ENCODE measurements around the gene RP9.

GRCh38 chr7:33067921-33068320 is 41.3 kb downstream of the RP9 start:
- no peak for TF ChIP-seq CTCF (IDR thresholded peaks at IDR 0.05)
- TF ChIP-seq EP300 (IDR thresholded peaks at IDR 0.05) = no peak
- TF ChIP-seq POLR2A (IDR thresholded peaks at IDR 0.05; ENCODE audit: low read length) = no peak
- no peak for TF ChIP-seq SMC3 (IDR thresholded peaks at IDR 0.05)
- TF ChIP-seq, protein P1, sequence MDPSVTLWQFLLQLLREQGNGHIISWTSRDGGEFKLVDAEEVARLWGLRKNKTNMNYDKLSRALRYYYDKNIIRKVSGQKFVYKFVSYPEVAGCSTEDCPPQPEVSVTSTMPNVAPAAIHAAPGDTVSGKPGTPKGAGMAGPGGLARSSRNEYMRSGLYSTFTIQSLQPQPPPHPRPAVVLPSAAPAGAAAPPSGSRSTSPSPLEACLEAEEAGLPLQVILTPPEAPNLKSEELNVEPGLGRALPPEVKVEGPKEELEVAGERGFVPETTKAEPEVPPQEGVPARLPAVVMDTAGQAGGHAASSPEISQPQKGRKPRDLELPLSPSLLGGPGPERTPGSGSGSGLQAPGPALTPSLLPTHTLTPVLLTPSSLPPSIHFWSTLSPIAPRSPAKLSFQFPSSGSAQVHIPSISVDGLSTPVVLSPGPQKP (IDR thresholded peaks at IDR 0.05; ENCODE audit: low read depth, low read length) = no peak
- TF ChIP-seq, protein P2, sequence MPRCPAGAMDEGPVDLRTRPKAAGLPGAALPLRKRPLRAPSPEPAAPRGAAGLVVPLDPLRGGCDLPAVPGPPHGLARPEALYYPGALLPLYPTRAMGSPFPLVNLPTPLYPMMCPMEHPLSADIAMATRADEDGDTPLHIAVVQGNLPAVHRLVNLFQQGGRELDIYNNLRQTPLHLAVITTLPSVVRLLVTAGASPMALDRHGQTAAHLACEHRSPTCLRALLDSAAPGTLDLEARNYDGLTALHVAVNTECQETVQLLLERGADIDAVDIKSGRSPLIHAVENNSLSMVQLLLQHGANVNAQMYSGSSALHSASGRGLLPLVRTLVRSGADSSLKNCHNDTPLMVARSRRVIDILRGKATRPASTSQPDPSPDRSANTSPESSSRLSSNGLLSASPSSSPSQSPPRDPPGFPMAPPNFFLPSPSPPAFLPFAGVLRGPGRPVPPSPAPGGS (IDR thresholded peaks at IDR 0.05) = no peak
- TF ChIP-seq POLR2AphosphoS2 (conservative IDR thresholded peaks at IDR 0.05; ENCODE audit: low read length) = no peak
- TF ChIP-seq RFX5 (IDR thresholded peaks at IDR 0.05) = no peak
- no peak for TF ChIP-seq RARB (CRISPR knock-in tag; IDR thresholded peaks at IDR 0.05)
- TF ChIP-seq FOXS1 (CRISPR knock-in tag; IDR thresholded peaks at IDR 0.05) = no peak

Measured in A549 (cell line).